Activated CD8-positive, alpha-beta T cell treated with anti-CD3 and anti-CD28 coated beads for 36 hours (primary cell): ENCODE measurements around the gene DPP6. TPM values are rescaled to one million over a fixed set of nuclear protein-coding genes. Genes with fewer than 3 reads are reported as not detected.

Source experiments
- ATAC-seq: fragments of 200-7000 bp; cut with Tn5 transposase; one replicate; pipeline ENCODE4 v1.10.0; 2021; ENCODE audit warnings: mild to moderate bottlenecking, moderate library complexity
- CTCF ChIA-PET: fragments of 350-600 bp; sonication (Branson Sonifier 250); formaldehyde crosslinking; loops from one replicate; lab custom pipeline; 2021; ENCODE audit warnings: antibody characterized with exemption; lab: Charles Lee
- POLR2A ChIA-PET: fragments of 350-600 bp; sonication (Branson Sonifier 250); formaldehyde crosslinking; loops from one replicate; lab custom pipeline; 2021; ENCODE audit warnings: antibody characterized with exemption; lab: Charles Lee
- DNase-seq: peaks from one replicate; pipeline ENCODE4 v3.0.0-alpha.2; 2020
- H3K27ac Mint-ChIP-seq: one replicate; pipeline ENCODE4 v1.8.0; 2021; ENCODE audit warnings: mild to moderate bottlenecking, mixed read lengths
- H3K27me3 Mint-ChIP-seq: one replicate; pipeline ENCODE4 v1.8.0; 2021; ENCODE audit warnings: mixed read lengths
- H3K36me3 Mint-ChIP-seq: one replicate; pipeline ENCODE4 v1.8.0; 2021; ENCODE audit warnings: low read depth, mixed read lengths
- H3K4me1 Mint-ChIP-seq: one replicate; pipeline ENCODE4 v1.8.0; 2021; ENCODE audit warnings: low read depth, mixed read lengths
- H3K4me3 Mint-ChIP-seq: one replicate; pipeline ENCODE4 v1.8.0; 2021; ENCODE audit warnings: mild to moderate bottlenecking, moderate library complexity, mixed read lengths
- H3K9me3 Mint-ChIP-seq: one replicate; pipeline ENCODE4 v1.8.0; 2021; ENCODE audit warnings: mixed read lengths
- CTCF ChIP-seq: fragments of 200-600 bp; IDR thresholded peaks from one replicate; pipeline ENCODE4 v1.8.0; 2022; ENCODE audit warnings: antibody characterized with exemption, mild to moderate bottlenecking
- intact Hi-C: fragments of 100-400 bp; cut with micrococcal nuclease; formaldehyde crosslinking; loops from one replicate; pipeline ENCODE4 v1.10.0; 2022
- total RNA-seq, 2 experiments: library from RNA; stranded (reverse); gene quantifications; one replicate each; pipeline ENCODE4 v1.2.3, GENCODE V29; 2021

The DPP6 gene
- total RNA-seq, 2 experiments from 2014 or later: not detected

- intact Hi-C loops: no loop called here
- Mint-ChIP-seq H3K36me3 (no peaks in the 10 kb centered on the region), H3K4me1 (no peaks in the 10 kb centered on the region), H3K27ac (no peak overlapping the region), H3K9me3 (peaks cover 12% of the 10 kb centered on the region), H3K4me3 (no peak overlapping the region), H3K27me3 (peaks cover 2% of the 10 kb centered on the region)
- TF ChIP-seq CTCF: no peak
- ChIA-PET CTCF (no interaction called here), POLR2A (no interaction called here)
- no peak for DNase-seq
- ATAC-seq: no peak
Observed at GRCh38 chr7:154781369-154782303, 729.4 kb downstream of the DPP6 start.

GRCh38 chr7:154783281-154783909 lies 731.2 kb downstream of the DPP6 start:
- ChIA-PET POLR2A (no interaction called here), CTCF (interaction anchor here (1.0 kb wide), 1 partner anchor 14 kb away, joined by 3 read pairs; no protein-coding TSS in a partner anchor)
- peaks cover 2% of the 10 kb centered on the region for H3K27me3 Mint-ChIP-seq
- peaks cover 14% of the 10 kb centered on the region for H3K9me3 Mint-ChIP-seq
- H3K36me3 Mint-ChIP-seq: no peaks in the 10 kb centered on the region
- H3K27ac Mint-ChIP-seq: no peak overlapping the region
- no peaks in the 10 kb centered on the region for H3K4me1 Mint-ChIP-seq
- TF ChIP-seq CTCF: no peak
- intact Hi-C loops: no loop called here
- DNase-seq (no peak), ATAC-seq (no peak)
- no peak overlapping the region for H3K4me3 Mint-ChIP-seq

- Mint-ChIP-seq H3K27me3 (peaks cover 6% of the 10 kb centered on the region), H3K27ac (no peak overlapping the region), H3K9me3 (peaks cover 8% of the 10 kb centered on the region), H3K4me1 (no peaks in the 10 kb centered on the region), H3K36me3 (no peaks in the 10 kb centered on the region), H3K4me3 (no peak overlapping the region)
- ATAC-seq (no peak), DNase-seq (no peak)
- intact Hi-C loops: no loop called here
- ChIA-PET POLR2A (no interaction called here), CTCF (no interaction called here)
- TF ChIP-seq CTCF: no peak
Observed at GRCh38 chr7:154785898-154786297, 733.7 kb downstream of the DPP6 start.

- Mint-ChIP-seq H3K27me3 (peaks cover 9% of the 10 kb centered on the region), H3K27ac (no peak overlapping the region), H3K9me3 (peaks cover 8% of the 10 kb centered on the region), H3K4me1 (no peaks in the 10 kb centered on the region), H3K36me3 (no peaks in the 10 kb centered on the region), H3K4me3 (no peak overlapping the region)
- no peak for TF ChIP-seq CTCF
- DNase-seq (peak; percentile 17), ATAC-seq (no peak)
- ChIA-PET CTCF (no interaction called here), POLR2A (no interaction called here)
- intact Hi-C loops: no loop called here
Observed at GRCh38 chr7:154789404-154789803, 737.2 kb downstream of the DPP6 start.

- intact Hi-C loops: no loop called here
- peaks cover 2% of the 10 kb centered on the region for H3K9me3 Mint-ChIP-seq
- ATAC-seq: no peak
- no peaks in the 10 kb centered on the region for H3K4me1 Mint-ChIP-seq
- no peak overlapping the region for H3K27ac Mint-ChIP-seq
- peaks cover 12% of the 10 kb centered on the region for H3K27me3 Mint-ChIP-seq
- no peak for TF ChIP-seq CTCF
- no peak overlapping the region for H3K4me3 Mint-ChIP-seq
- CTCF ChIA-PET: no interaction called here
- POLR2A ChIA-PET: no interaction called here
- no peak for DNase-seq
- no peaks in the 10 kb centered on the region for H3K36me3 Mint-ChIP-seq
Observed at GRCh38 chr7:154791611-154792010, 739.4 kb downstream of the DPP6 start.
